SKM-1 (cell line): ENCODE measurements around the gene TUBGCP2.

Source experiments
- DNase-seq: peaks from one replicate; lab custom pipeline; 2025; ENCODE audit not compliant: unreplicated experiment; lab: John Stamatoyannopoulos, UW

TUBGCP2 gene

DNA sequence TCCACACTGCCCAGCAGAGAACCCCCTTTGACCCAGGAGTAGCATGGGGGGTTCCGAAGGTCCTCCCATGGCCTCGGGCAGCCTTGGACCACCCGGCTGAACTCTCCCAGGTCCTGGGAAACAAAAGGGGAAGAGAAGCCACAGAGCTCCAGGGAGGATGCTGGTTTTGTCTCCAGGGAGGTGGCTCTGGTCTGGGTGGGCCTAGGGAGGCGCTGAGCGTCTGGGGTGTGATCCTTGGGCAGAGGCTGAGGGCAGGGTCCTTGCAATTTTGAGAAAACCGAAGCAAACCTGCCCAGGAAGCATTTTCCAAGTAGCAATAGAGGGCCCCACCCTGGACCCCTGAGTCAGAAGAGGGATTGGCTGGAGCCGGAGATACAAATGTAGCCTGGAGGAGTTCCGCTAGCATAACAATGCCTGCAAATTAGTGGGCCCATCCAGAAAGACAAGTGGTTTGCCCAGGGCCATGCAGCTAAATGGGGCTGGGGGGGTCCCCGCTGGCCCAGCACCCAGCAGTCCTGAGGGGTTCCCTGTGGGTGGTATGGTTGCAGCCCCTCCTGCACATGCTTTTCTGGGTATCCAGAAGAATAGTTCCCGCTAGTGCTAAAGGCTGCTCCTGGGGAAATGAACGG, 76.6 kb downstream of the TUBGCP2 start:
- DNase-seq: no peak

GRCh38 chr10:133231244-133231945, 77.3 kb downstream of the TUBGCP2 start:
- DNase-seq: no peak

DNA sequence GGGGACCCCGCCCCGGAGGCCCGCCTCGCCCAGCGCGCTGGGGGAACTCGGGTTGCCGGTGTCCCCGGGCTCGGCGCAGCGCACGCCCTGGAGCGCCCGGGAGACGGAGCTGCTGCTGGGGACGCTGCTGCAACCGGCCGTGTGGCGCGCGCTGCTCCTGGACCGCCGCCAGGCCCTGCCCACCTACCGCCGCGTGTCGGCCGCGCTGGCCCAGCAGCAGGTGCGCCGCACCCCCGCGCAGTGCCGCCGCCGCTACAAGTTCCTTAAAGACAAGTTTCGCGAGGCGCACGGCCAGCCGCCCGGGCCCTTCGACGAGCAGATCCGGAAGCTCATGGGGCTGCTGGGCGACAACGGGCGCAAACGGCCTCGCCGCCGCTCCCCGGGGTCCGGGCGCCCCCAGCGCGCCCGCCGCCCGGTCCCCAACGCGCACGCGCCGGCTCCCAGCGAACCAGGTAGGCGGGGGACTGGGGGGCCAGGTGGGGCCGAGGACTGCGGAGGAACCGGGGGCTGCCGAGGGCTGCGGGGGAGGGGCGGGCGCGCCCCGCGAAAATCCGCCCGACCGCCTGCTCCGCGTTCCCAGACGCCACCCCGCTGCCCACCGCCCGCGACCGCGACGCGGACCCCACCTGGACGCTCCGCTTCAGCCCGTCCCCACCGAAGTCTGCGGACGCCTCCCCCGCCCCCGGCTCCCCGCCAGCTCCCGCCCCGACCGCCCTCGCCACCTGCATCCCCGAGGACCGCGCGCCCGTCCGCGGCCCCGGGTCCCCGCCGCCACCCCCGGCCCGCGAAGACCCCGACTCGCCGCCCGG, 78.1 kb downstream of the TUBGCP2 start:
- DNase-seq: no peak

DNA sequence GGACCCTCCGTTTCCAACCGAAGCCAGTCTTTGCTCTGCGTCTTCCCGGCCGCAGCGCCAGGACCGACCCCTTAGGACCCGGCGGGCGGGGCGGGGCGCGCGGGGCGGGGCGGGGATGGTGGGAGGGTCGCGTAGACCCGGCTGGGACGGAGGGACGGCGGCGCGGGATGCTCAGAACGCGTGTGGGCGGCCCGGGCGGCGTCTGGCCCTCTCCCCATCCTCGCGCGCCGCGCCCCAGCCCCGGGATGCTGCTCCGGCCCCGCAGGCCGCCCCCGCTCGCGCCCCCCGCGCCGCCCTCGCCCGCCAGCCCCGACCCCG, 78.7 kb downstream of the TUBGCP2 start, which contains the start of gene UTF1:
UTF1 (plus strand) TSS at position 174 of the 318 bp plus-strand sequence; CDS start at position 246, 72 bp downstream.
- no peak for DNase-seq

- DNase-seq: no peak
Measured at GRCh38 chr10:133229265-133230043, 79.2 kb downstream of the TUBGCP2 start.
